GM13976 (cell line): ENCODE data around the gene ELOVL5.

Experiments used
- DNase-seq: peaks from one replicate; pipeline ENCODE4 v3.0.0; 2012; ENCODE audit warnings: low spot score
- in situ Hi-C: fragments of 300-500 bp; cut with MboI; formaldehyde crosslinking; loops from one replicate; pipeline ENCODE4 v1.12.0; 2022; ENCODE audit warnings: low sequenced_read_pairs, mixed read lengths, inconsistent platforms; ENCODE audit not compliant: unreplicated experiment
- TF ChIP-seq, protein P1 (sequence below): IDR thresholded peaks from 2 replicates; pipeline ENCODE4 v1.5.1; 2012; ENCODE audit warnings: borderline replicate concordance, mild to moderate bottlenecking; ENCODE audit not compliant: insufficient read depth; ENCODE audit errors: extremely low read depth, missing control alignments, control extremely low read depth

The ELOVL5 gene

GRCh38 chr6:53301801-53302537 lies 46.8 kb downstream of the ELOVL5 start:
- no peak for DNase-seq
- in situ Hi-C loops: no loop called here
- TF ChIP-seq, protein P1, sequence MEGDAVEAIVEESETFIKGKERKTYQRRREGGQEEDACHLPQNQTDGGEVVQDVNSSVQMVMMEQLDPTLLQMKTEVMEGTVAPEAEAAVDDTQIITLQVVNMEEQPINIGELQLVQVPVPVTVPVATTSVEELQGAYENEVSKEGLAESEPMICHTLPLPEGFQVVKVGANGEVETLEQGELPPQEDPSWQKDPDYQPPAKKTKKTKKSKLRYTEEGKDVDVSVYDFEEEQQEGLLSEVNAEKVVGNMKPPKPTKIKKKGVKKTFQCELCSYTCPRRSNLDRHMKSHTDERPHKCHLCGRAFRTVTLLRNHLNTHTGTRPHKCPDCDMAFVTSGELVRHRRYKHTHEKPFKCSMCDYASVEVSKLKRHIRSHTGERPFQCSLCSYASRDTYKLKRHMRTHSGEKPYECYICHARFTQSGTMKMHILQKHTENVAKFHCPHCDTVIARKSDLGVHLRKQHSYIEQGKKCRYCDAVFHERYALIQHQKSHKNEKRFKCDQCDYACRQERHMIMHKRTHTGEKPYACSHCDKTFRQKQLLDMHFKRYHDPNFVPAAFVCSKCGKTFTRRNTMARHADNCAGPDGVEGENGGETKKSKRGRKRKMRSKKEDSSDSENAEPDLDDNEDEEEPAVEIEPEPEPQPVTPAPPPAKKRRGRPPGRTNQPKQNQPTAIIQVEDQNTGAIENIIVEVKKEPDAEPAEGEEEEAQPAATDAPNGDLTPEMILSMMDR: no peak

DNA sequence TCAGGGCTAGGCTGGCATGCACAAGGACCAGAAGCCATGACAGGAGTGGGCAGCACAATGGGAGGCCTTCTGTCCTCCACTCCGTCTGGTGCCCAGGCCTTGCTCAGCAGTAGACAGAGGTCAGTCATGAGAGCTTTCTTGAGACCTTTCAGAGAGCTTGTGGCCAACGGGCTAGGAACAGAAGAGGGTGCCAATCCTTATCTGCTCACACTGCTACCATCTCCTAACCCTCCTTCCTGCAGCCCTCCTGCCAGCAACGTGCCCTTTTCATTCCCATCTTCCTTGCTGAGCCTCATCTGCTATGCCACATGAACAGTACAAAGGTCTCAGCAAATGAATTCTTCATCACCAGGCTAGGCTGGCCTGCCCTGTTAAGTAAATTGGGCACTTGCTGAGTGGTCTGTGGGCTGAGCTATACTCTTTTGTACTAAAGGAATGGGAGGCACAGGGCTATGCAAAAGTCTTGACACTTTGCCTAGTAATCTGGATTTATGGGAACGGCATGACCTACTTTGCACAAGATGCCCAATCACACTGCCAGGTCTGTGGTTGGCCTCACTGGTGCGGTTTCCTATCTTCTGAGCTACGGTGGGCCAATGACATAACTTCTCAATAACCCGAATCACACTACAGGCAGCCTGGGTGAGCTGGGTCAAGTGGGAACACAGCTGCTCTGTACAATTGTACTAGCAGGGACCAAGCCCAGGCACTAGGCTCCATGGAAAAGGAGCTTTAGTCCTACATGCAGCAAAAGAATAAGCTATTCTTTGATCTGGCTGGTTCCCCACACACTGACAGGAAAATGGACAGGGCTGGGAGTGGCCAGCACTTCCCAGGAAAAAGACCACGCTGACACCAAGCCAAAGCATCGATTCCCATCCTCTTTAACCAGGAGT lies 47.8 kb downstream of the ELOVL5 start:
- in situ Hi-C loops: no loop called here
- TF ChIP-seq, protein P1: no peak
- DNase-seq: no peak

DNA sequence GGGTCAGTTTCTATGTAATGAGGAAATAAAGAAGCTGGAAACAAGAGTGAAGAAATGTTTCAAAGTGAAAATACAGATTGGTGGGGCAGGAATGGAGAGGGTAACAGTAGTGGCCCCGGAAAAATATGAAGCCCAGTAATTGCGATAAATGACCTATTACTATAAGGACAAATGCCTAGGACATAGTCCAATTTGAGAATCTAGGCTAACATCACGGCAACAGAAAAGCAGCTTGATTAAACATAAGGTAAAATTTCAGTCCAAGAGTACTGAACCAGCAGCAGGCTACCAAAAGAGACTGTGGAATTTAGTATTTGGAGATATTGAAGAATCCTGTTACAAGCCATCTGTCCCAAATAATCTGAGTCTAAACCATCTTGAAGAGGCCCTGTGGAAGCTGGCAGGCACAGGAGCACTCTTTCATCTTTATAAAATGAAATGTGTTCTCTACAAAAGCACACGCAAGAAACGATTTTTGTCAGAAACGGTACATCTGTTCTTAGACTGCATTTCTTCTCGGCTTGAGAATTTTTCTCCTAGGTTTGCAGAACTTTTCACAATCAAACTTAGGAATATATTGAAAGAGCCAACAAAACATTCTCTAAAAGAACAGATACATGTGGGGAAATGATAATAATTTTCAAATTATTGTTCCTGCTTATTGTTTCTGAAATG lies 49.3 kb downstream of the ELOVL5 start:
- in situ Hi-C loops: no loop called here
- no peak for DNase-seq
- TF ChIP-seq, protein P1: no peak

GRCh38 chr6:53297004-53297403 lies 51.7 kb downstream of the ELOVL5 start:
- in situ Hi-C loops: no loop called here
- TF ChIP-seq, protein P1: no peak
- no peak for DNase-seq

DNA sequence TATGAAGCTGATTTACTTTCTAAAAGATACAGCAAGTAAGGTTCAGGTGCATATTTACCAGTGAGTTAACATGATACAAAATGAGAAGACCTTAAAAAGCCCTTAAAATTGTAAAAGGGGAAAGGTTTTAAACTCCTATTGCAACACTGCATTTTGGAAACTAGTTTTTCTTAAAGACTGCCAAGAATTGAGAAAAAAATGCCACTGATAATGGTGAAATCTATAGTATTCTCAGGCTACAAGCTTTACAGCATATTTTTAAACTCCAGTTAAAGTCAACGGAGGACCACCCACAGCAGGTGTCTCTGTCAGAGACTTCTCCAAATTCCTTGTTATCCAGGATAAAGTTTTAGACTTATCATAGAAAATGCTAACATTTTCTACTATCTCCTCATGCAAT lies 53.6 kb downstream of the ELOVL5 start:
- no peak for DNase-seq
- TF ChIP-seq, protein P1: no peak
- in situ Hi-C loops: no loop called here

GRCh38 chr6:53294611-53295010 lies 54.1 kb downstream of the ELOVL5 start:
- TF ChIP-seq, protein P1: no peak
- in situ Hi-C loops: no loop called here
- DNase-seq: no peak
